ENCODE data around the gene TRABD.

DNA sequence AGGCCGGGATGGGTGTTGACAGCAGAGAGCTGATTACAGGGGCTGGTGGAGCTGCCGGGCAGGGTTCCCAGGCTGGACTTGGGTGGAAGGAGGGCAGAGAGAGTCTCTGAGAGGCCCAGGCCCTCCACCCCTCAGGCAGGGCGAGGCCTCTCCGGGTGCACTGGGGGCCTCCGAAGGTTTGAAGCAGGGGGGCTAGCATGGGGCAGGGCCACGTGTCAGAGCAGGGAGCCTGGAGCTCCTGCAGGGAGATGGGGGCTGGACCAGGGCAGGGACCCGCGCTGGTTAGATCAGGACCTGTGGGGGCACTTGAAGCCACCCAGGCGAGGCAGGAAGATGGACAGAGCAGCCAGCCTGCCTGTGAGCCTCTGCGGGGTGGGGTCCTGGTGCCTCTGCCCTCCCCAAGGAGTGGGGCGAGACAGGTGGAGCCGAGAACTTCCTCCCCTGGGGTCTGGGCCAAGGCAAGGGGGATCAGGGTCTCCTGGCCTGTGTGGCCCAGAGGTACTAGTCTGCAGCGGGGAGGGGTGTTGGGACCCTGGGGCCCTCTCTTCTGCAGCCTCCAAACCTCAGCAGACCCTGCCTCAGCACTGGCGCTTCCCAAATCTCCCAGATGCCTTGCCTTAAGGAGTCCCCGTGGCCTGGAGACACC, 14.3 kb upstream of the TRABD start:
- TF ChIP-seq POLR2A (IDR thresholded peaks at IDR 0.05; ENCODE audit: low read length): no peak
- TF ChIP-seq GATA1 (IDR thresholded peaks at IDR 0.05; ENCODE audit: low read depth, low read length): no peak

Data from erythroblast (primary cell).